Fibroblast of lung (primary cell): ENCODE data around the gene CTBP1. TPM values are rescaled to one million over a fixed set of nuclear protein-coding genes. Genes with fewer than 3 reads are reported as not detected.
A peak's percentile ranks its signal among the peaks of the same experiment; 100 is the strongest.

Experiments
- DNase-seq, 2 donors: peaks; one replicate each; pipeline versions ENCODE4 v3.0.0 to v3.0.0-alpha.2; 2010; ENCODE audit warnings: low read depth in 2 of 2
- H2AFZ ChIP-seq: 2 replicates; pipeline ENCODE4 v1.5.1; 2012; ENCODE audit warnings: low read length, control low read depth, inconsistent platforms
- H3K27ac ChIP-seq: 2 replicates; pipeline ENCODE4 v1.5.1; 2011; ENCODE audit warnings: low read length, control low read depth; ENCODE audit not compliant: insufficient read depth
- H3K27me3 ChIP-seq: 2 replicates; pipeline ENCODE4 v1.5.1; 2011; ENCODE audit warnings: mild to moderate bottlenecking, low read length; ENCODE audit not compliant: control insufficient read depth, insufficient read depth
- H3K36me3 ChIP-seq: 2 replicates; pipeline ENCODE4 v1.5.1; 2011; ENCODE audit warnings: low read length; ENCODE audit not compliant: control insufficient read depth, insufficient read depth
- H3K4me1 ChIP-seq: 2 replicates; pipeline ENCODE4 v1.5.1; 2011; ENCODE audit warnings: low read length; ENCODE audit not compliant: control insufficient read depth, insufficient read depth; ENCODE audit errors: extremely low read depth
- H3K4me2 ChIP-seq: 2 replicates; pipeline ENCODE4 v1.5.1; 2011; ENCODE audit warnings: low read length, control low read depth; ENCODE audit not compliant: insufficient read depth; ENCODE audit errors: extremely low read depth
- H3K4me3 ChIP-seq, 4 experiments: fragments of 200-600 bp in 1 of 4; sonication (generic) in 1 of 4; replicated peaks in 1 of 4; 2 replicates each; pipeline ENCODE4 v1.5.1; 2011 to 2016; ENCODE audit warnings: low read length in 4 of 4, low read depth in 3 of 4, mild to moderate bottlenecking in 3 of 4, control low read depth in 2 of 4, inconsistent platforms in 1 of 4, mixed read lengths in 1 of 4; ENCODE audit not compliant: insufficient read depth in 1 of 4; ENCODE audit errors: control extremely low read depth in 1 of 4
- H3K79me2 ChIP-seq: 2 replicates; pipeline ENCODE4 v1.5.1; 2012; ENCODE audit warnings: mild to moderate bottlenecking, low read length, inconsistent platforms; ENCODE audit not compliant: control insufficient read depth, insufficient read depth
- H3K9ac ChIP-seq: 2 replicates; pipeline ENCODE4 v1.5.1; 2011; ENCODE audit warnings: mild to moderate bottlenecking, low read length, control low read depth; ENCODE audit not compliant: insufficient read depth
- H3K9me3 ChIP-seq: 2 replicates; pipeline ENCODE4 v1.5.1; 2012; ENCODE audit warnings: low read depth, low read length; ENCODE audit not compliant: control insufficient read depth, insufficient read depth
- H4K20me1 ChIP-seq: 2 replicates; pipeline ENCODE4 v1.5.1; 2011; ENCODE audit warnings: low read length; ENCODE audit not compliant: control insufficient read depth, insufficient read depth; ENCODE audit errors: extremely low read depth
- CTCF ChIP-seq, 2 donors: IDR thresholded peaks in 1 of 2; conservative IDR thresholded peaks in 1 of 2; 1 replicate in 1 of 2; 2 replicates in 1 of 2; pipeline ENCODE4 v1.5.1; 2011 to 2012; ENCODE audit warnings: low read length in 2 of 2, control low read depth in 1 of 2, inconsistent platforms in 1 of 2, low read depth in 1 of 2, mild to moderate bottlenecking in 1 of 2
- EZH2 ChIP-seq: IDR thresholded peaks from 2 replicates; pipeline ENCODE4 v1.5.1; 2012; ENCODE audit warnings: low read length, control low read depth, mild to moderate bottlenecking; ENCODE audit errors: missing control alignments
- polyA plus RNA-seq, 2 donors: library from polyadenylated mRNA; depleted of rRNA in 1 of 2; stranded (reverse) in 1 of 2; unstranded in 1 of 2; fragments of >200 nt; gene quantifications; 2 replicates each; pipeline ENCODE4 v1.2.1, GENCODE V29; 2011 to 2012; ENCODE audit warnings: missing spikeins in 1 of 2
- total RNA-seq: library from RNA; depleted of rRNA; stranded (reverse); fragments of >200 nt; gene quantifications from 2 replicates; pipeline ENCODE4 v1.2.1, GENCODE V29; 2014

CTBP1 gene
- total and polyA plus RNA-seq, 2 donors (not counting 1 experiment from before 2014, with no cell fraction given), result 78.2 to 249 TPM

GRCh38 chr4:1249731-1250526 is 999 bp upstream of the CTBP1 start:
- peak; percentile 33 to 67 for DNase-seq
- Histone ChIP-seq H3K9ac (peak overlapping the region; percentile 82), H3K27ac (peak overlapping the region; percentile 88), H4K20me1 (no peaks in the 10 kb centered on the region), H3K4me3 (peak overlapping the region; percentile 45 to 68 (median 52)), H3K4me2 (peak overlapping the region; percentile 90), H3K36me3 (peaks cover 9% of the 10 kb centered on the region), H2AFZ (peak overlapping the region; percentile 46), H3K27me3 (no peaks in the 10 kb centered on the region), H3K79me2 (peaks cover 40% of the 10 kb centered on the region), H3K9me3 (no peaks in the 10 kb centered on the region), H3K4me1 (peaks cover 11% of the 10 kb centered on the region)
- TF ChIP-seq EZH2, result no peak
- no peak for TF ChIP-seq CTCF (conservative IDR thresholded peaks at IDR 0.05 in 1 of 2, IDR thresholded peaks at IDR 0.05 in 1 of 2; ENCODE audit: low read depth in 1 of 2, low read length in 2 of 2)

GRCh38 chr4:1249148-1249730 is 309 bp upstream of the CTBP1 start:
- Histone ChIP-seq H3K4me2 (peak overlapping the region; percentile 90), H3K4me3 (peak overlapping the region; percentile 45 to 68 (median 52)), H3K36me3 (peaks cover 9% of the 10 kb centered on the region), H3K27ac (peak overlapping the region; percentile 88), H3K79me2 (peaks cover 47% of the 10 kb centered on the region), H4K20me1 (no peaks in the 10 kb centered on the region), H3K9ac (peak overlapping the region; percentile 82), H3K27me3 (no peaks in the 10 kb centered on the region), H3K9me3 (no peaks in the 10 kb centered on the region), H3K4me1 (peaks cover 15% of the 10 kb centered on the region), H2AFZ (peak overlapping the region; percentile 46)
- peak; percentile 88 to 90 for DNase-seq
- TF ChIP-seq CTCF (conservative IDR thresholded peaks at IDR 0.05 in 1 of 2, IDR thresholded peaks at IDR 0.05 in 1 of 2; ENCODE audit: low read depth in 1 of 2, low read length in 2 of 2) (no peak), EZH2 (no peak)

GRCh38 chr4:1247864-1248244 is 1.1 kb downstream of the CTBP1 start:
- TF ChIP-seq EZH2 (no peak), CTCF (conservative IDR thresholded peaks at IDR 0.05 in 1 of 2, IDR thresholded peaks at IDR 0.05 in 1 of 2; ENCODE audit: low read depth in 1 of 2, low read length in 2 of 2) (no peak)
- no peaks in the 10 kb centered on the region for H3K27me3 ChIP-seq
- no peak overlapping the region for H2AFZ ChIP-seq
- peaks cover 9% of the 10 kb centered on the region for H3K36me3 ChIP-seq
- no peaks in the 10 kb centered on the region for H3K9me3 ChIP-seq
- H3K27ac ChIP-seq, result peak overlapping the region; percentile 79
- peaks cover 16% of the 10 kb centered on the region for H3K4me1 ChIP-seq
- H3K9ac ChIP-seq, result peak overlapping the region; percentile 82
- no peaks in the 10 kb centered on the region for H4K20me1 ChIP-seq
- peak overlapping the region; percentile 71 to 84 (median 78) for H3K4me3 ChIP-seq
- no peak for DNase-seq
- peak overlapping the region; percentile 93 for H3K4me2 ChIP-seq
- peaks cover 61% of the 10 kb centered on the region for H3K79me2 ChIP-seq
